Measurements from ENCODE around the gene KIF26B.
"Not testable (repeated sequence)": the region's sequence is repeated elsewhere in the genome, so short reads cannot be mapped to it uniquely, and the experiment has no call there.

KIF26B gene

DNA sequence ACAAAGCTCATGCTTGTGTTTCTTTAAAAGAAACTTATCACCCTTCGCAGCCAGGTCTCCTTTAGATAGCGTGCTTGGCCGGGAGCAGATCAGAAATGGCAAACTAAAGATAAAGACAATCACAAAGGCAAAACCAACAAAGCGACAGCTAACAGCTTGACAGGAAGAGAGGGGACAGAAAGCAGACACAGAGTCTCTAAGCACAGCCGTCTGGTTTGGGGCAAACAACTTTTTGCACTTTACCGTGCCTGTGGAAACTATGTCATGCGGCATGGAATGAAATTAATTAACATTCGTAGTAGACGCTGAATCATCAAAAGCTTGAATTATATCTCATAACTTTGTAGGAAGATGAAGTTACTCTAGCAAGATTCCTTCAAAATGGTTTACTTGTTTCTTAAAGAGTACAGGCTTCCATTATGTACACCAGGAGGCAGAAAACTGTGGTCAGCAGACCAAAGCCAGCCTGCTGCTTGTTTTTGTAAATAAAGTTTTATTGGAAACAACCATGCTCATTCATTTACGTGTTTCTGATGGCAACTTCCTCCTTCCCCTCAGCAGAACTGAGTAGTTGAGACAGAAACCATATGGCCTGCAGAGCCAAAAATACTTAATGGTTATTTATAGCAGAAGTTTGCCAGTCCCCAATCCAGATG lies 183.2 kb downstream of the KIF26B start:
- in situ Hi-C loops (cut with HindIII; ENCODE audit: low pct_unique_long_range_greater_than_20kb, low sequenced_read_pairs) = no loop called here
- no peak for TF ChIP-seq JUND (IDR thresholded peaks at IDR 0.05; ENCODE audit: low read depth)
- no peak for DNase-seq (ENCODE audit: low read depth in 1 of 2, low spot score in 1 of 2)

DNA sequence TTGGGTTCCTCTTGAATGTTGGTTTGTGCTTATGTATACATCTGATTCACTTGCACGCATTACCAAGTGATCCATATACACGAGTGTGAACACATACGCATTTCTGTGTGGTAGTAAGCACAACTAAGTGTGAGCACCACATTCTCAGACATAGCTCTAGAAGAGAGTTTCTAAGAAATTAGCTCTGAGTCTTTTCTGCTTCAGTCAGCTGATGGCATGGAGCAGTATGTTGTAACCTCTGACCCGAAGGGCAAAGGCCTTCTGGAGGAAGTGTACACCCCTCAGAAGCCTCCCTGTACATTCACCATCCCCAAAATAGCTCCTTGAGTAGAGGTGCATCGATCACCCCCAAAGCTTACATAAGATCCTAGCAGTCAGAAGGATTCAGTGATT lies 183.7 kb downstream of the KIF26B start:
- in situ Hi-C loops (cut with HindIII; ENCODE audit: low pct_unique_long_range_greater_than_20kb, low sequenced_read_pairs) = no loop called here
- TF ChIP-seq JUND (IDR thresholded peaks at IDR 0.05; ENCODE audit: low read depth) = no peak
- DNase-seq (ENCODE audit: low read depth in 1 of 2, low spot score in 1 of 2) = no peak

DNA sequence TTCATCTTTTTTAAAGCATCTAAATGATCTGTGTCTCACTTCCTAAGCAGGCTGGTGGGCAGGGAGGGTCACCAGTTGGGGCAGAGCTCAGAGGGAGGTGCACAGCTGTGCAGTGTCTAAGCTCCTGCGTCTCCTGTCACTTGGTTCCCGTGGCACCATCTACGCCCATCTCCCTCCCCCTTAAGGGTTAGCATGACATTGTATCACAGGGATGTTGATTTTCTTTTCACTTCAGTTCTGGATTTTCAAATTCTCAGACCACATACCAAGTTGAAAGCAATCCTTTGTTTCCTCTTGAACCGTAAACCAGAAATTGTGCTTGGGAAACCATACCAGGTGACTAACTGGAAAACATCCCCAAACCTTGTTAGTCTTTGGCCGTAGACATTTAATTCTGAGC lies 187.0 kb downstream of the KIF26B start:
- in situ Hi-C loops (cut with HindIII; ENCODE audit: low pct_unique_long_range_greater_than_20kb, low sequenced_read_pairs) = no loop called here
- DNase-seq (ENCODE audit: low read depth in 1 of 2, low spot score in 1 of 2) = no peak
- TF ChIP-seq JUND (IDR thresholded peaks at IDR 0.05; ENCODE audit: low read depth) = no peak

DNA sequence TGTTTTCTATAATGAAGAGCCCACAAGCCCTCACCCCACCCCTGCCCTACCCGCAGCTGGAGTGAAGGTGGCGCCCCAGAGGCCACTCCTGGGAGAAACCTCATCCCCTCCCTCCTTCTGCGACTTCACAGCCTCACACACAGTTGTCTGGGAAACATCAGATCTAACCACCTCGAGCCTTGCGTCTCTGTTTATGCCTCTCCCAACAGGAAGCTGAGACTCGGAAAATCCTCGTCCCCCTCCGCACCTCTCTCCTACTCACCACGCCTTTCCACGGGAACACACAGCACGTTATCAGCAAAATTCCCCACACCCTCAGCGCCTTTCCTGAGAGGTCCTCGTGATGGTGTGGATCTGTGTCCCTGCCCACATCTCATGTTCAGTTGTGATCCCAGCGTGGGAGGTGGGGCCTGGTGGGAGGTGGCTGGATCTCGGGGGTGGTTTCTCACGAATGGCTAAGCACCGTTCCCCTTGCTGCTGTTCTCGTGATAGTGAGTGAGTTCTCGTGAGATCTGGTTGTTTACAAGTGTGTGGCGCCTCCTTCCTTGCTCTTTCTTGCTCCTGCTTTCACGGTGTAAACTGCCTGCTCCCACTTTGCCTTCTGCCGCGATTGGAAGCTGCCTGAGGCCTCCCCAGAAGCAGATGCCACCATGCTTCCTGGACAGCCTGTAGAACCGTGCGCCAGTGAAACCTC lies 190.6 kb downstream of the KIF26B start:
- peak in 1 of 2 experiments; percentile 28 for DNase-seq (ENCODE audit: low read depth in 1 of 2, low spot score in 1 of 2)
- in situ Hi-C loops (cut with HindIII; ENCODE audit: low pct_unique_long_range_greater_than_20kb, low sequenced_read_pairs) = no loop called here
- no peak for TF ChIP-seq JUND (IDR thresholded peaks at IDR 0.05; ENCODE audit: low read depth)

DNA sequence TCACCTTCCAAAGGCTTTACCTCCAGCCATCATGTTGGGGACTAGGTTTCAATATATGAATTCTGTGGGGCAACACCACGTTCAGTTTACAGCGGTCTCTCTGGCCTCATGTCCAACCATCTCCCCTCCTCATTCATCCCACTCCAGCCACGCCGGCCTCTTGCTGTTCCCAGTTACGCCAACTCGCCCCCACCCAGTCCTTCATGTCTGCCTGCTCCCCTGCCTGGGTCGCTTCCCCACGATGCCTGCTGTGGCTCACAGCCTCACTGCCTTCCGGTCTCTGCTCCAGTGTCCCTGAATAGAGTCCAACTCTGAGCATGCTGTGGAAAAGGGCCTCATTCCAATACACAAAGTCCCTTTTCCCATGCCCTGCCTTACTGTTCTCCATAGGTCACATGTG lies 193.8 kb downstream of the KIF26B start:
- TF ChIP-seq JUND (IDR thresholded peaks at IDR 0.05; ENCODE audit: low read depth) = no peak
- DNase-seq (ENCODE audit: low read depth in 1 of 2, low spot score in 1 of 2) = no peak
- in situ Hi-C loops (cut with HindIII; ENCODE audit: low pct_unique_long_range_greater_than_20kb, low sequenced_read_pairs) = no loop called here

DNA sequence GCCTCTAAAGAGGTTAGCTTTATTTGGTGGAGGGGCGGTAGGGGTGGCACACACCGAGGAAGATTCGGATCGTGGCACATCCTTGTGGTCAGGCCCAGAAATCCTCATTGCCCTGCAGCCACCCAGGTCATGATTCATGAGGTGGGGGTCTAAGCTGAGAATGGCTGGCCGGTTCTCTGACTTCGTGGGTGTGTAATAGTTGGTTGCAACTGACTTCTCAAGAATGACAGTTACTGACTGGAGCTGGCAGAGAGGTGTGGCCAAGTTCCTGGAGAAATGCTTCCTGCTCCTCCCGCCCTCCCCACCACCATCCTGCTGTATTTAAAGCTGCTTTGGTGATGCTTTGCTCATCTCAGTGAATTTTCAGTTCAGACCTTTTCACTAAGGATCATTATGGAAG lies 198.6 kb downstream of the KIF26B start:
- TF ChIP-seq JUND (IDR thresholded peaks at IDR 0.05; ENCODE audit: low read depth) = no peak
- DNase-seq (ENCODE audit: low read depth in 1 of 2, low spot score in 1 of 2) = no peak
- in situ Hi-C loops (cut with HindIII; ENCODE audit: low pct_unique_long_range_greater_than_20kb, low sequenced_read_pairs) = no loop called here

DNA sequence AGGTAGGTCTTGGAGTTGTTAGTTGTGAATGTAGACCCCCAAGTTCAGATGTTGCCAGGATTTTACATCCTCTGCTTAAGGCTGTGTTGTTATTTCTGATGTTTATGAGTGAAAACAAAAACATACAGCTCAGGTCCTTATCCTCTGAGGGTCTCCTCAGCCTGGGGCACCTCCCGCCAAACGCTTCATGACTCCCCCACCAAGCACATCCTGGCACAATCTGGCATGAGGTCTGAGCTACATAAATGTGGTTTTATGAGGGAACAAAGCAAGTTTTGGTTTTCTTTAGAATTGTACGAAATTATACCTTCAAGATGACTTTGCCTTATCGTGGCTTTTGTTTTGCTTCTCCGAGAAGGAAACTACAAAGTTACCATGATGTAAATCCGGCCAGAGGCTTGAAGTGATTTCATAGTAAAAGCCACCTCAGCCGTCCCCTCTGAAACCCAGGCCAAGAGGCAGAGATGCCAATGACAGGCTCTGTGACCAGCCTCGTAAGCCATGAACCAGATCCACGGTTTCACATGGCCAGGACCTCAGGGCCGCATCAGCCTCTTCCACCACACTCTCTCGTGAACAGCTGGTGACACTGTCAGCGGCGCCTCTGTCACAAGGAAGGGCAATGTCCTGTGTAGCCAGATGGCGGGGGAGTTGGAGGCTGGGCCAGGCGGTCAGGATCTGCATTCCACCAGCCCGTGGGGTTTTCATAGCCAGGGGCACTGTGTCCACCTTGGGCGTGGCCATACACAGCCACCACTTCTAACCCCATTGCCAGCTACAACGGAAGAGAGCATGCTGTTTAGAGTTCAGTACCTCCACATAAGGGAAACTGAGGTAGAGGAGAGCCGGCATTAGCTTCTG lies 199.4 kb downstream of the KIF26B start:
- no peak for DNase-seq (ENCODE audit: low read depth in 1 of 2, low spot score in 1 of 2)
- TF ChIP-seq JUND (IDR thresholded peaks at IDR 0.05; ENCODE audit: low read depth) = no peak
- in situ Hi-C loops (cut with HindIII; ENCODE audit: low pct_unique_long_range_greater_than_20kb, low sequenced_read_pairs) = no loop called here

DNA sequence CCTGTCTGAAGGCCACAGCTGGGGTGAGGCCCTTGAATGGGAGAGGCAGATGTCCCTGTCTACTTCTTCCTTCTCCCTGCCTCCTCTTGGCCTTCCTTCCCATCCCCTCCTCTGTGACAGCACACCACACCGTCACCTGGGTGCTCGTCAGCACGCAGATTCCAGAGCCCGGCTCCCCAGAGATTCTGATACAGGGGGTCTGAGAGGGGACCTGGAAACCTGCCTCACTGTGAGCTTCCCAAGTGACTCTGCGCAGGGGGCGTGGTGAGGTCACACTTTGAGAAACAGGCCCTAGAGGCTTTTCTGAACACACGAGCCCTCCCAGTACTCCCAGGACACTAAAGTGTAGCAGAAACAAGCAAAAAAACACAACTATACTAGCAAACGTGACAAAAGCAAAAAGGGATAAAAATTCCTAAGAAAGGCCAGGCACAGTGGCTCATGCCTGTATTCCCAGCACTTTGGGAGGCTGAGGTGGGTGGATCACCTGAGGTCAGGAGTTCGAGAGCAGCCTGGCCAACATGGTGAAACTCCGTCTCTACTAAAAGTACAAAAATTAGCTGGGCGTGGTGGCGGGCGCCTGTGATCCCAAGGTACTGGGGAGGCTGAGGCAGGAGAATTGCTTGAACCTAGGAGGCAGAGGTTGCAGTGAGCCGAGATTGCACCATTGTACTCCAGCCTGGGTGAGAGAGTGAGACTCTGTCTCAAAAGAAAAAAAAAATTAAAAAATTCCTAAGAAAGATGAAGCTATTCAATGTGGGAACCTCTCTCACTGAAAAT lies 201.3 kb downstream of the KIF26B start:
- DNase-seq (ENCODE audit: low read depth in 1 of 2, low spot score in 1 of 2); in situ Hi-C loops (cut with HindIII; ENCODE audit: low pct_unique_long_range_greater_than_20kb, low sequenced_read_pairs): not testable (repeated sequence)

DNA sequence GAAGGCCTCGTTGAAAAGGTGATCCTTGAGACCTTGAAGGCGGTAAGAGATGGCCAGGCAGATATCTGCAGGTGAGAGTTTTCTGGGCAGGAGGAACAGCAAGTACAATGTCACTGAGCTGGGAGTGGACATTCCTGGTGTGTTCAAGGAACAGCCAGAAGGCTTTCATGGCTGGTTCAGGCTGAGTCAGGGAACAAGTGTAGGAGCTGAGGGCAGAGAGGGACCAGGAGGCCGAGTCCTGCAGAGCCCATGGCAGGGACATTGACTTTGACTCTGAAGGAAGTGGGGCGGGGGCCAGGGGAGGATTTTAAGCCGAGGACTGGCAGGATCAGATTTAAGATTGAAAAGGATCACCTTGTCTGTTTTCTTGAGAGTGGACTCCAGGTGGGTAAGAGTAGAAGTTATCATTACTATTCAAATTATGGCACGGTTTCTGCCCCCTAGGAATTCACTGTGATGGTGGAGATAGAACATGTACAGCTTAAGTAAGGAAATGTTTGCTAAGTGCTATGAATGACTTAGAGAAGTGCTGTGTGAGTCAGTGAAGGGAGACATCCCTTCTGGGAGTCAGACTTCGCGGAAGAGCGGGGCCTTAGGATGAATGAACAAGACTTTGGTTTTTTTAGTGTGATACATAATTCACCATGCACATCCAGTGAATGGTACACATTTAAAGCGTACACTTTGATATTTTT lies 202.3 kb downstream of the KIF26B start:
- in situ Hi-C loops (cut with HindIII; ENCODE audit: low pct_unique_long_range_greater_than_20kb, low sequenced_read_pairs) = no loop called here
- no peak for DNase-seq (ENCODE audit: low read depth in 1 of 2, low spot score in 1 of 2)
- TF ChIP-seq JUND (IDR thresholded peaks at IDR 0.05; ENCODE audit: low read depth) = no peak

DNA sequence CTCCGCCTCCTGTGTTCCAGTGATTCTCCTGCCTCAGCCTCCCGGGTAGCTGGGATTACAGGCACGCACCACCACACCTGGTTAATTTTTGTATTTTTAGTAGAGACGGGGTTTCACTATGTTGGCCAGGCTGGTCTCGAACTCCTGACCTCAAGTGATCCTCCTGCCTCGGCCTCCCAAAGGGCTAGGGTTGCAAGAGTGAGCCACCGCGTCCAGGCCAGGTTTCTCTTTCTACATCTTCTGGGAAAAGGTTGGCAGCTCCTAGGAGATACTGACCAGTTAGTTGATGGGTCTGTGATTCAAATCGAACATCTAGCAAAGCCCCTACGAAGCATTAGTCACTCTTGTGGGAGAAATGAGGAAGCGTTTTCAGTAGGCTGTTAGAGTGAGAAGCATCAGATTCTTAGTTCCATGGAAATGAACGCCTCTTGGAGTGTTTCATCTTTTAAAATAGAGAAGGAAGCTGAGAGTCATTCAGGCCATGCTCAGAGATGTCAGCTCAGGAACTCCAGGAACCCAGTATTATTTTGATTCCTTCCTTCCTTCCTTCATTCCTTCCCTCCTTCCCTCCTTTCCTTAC lies 204.4 kb downstream of the KIF26B start:
- DNase-seq (ENCODE audit: low read depth in 1 of 2, low spot score in 1 of 2); in situ Hi-C loops (cut with HindIII; ENCODE audit: low pct_unique_long_range_greater_than_20kb, low sequenced_read_pairs): not testable (repeated sequence)

DNA sequence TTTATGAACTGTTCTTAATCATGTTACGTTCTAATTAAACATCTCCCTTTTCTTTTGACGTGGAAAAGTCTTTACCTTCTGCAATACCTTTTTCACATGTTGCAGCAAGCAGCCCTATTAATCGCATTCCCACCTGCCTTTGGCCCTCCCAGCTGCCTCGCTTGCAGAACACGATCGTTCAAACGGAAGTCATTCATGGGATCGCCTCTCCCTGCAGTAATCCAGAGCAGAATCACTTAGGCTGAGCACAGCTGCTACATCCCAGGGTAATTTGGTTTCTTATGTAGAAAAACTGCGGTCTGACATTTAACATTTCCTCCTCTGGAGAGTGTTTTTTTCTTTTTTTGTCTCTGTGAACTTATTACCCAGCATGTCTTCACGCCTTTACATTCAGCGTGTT lies 206.3 kb downstream of the KIF26B start:
- in situ Hi-C loops (cut with HindIII; ENCODE audit: low pct_unique_long_range_greater_than_20kb, low sequenced_read_pairs) = no loop called here
- no peak for TF ChIP-seq JUND (IDR thresholded peaks at IDR 0.05; ENCODE audit: low read depth)
- DNase-seq (ENCODE audit: low read depth in 1 of 2, low spot score in 1 of 2) = no peak

DNA sequence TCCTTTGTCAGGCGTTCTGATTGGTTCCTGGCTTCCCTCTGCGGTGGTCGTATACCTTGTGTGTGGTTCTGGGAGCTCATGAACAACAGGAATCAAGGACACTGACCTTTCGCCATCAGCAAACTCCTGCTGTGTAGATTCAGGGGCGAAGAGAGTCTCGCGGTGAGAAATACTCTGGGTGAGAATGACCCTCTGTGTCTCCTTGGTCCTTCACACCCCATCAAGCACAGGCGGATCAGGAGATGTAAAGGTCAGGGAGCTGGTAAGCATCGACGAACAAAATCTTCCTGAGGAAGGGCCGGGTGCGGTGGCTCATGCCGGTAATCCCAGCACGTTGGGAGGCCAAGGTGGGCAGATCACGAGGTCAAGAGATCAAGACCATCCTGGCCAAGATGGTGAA lies 207.2 kb downstream of the KIF26B start:
- in situ Hi-C loops (cut with HindIII; ENCODE audit: low pct_unique_long_range_greater_than_20kb, low sequenced_read_pairs) = no loop called here
- DNase-seq (ENCODE audit: low read depth in 1 of 2, low spot score in 1 of 2) = no peak
- no peak for TF ChIP-seq JUND (IDR thresholded peaks at IDR 0.05; ENCODE audit: low read depth)
